Kidney capillary endothelial cell (primary cell): Measurements from ENCODE around the gene SLC22A1.
"Not testable (repeated sequence)": the region's sequence is repeated elsewhere in the genome, so short reads cannot be mapped to it uniquely, and the experiment has no call there.

Source experiments
- DNase-seq: peaks from one replicate; pipeline ENCODE4 v3.0.0-alpha.2; 2018; ENCODE audit warnings: low spot score

Gene SLC22A1

DNA sequence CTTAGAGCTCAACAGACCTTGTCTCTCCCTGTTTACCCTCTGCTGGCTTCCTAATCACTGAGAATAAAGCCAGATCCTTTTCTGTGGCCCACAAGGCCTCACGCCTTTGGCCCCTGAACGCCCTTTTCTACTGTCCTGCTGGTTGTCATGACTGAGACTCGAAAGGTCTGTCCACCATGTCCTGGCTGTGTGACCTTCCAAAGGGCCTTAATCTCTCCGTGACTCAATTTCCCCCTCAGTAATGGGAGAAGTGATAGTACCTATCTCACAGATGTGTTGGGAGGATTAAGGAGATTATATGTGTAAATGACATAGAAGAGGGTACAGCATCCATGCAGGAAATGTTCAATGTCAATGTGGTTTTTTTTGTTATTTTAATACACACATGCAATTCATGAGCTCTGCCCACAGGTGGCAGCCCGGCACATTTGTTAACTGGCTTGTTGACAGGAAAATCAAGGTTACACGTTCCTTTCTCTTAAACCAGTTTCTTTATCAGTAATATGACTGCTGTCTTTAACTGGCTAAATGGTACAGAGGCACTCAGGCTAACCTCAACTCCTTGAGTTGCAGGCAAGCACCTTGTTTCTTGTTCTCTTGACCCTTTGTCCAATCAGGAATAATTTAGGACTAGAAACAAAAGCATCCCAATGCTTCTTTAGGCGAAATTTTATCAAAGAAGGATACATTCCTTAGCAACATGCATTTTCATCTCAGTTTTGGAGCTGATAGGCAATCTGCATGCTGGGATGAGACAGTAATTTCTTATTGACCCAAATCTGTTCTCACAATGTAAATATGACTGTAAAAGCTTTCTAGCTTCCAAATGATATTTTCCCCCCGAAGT is 16.6 kb downstream of the SLC22A1 start:
- peak; percentile 52 for DNase-seq

DNA sequence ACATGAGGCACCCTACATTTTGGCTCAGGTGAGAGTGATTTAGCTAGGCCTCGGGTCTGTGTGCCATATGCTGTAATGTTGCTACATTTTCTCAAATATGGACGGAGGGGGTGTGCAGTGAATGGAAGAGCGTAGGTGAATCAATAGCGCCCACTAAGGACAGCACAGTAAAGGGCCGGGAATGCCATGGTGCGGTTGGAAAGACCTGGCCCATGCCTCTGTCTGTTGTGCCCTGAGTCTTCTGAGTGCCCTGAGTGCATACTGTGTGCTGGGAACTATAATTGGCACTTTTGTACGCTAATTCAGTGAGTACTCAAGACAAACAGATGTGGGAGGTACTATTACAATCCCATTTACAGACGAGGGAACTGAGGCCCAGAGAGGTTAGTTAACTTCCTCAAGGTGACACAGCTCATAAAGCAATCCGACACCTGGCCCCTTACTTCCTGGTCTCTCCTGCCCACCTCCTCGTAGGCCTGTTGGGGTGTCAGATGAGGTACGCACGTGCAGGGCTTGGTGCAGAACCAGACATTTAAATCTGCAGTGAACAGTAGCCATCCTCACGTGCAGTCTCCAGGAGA is 17.3 kb downstream of the SLC22A1 start:
- DNase-seq: no peak

DNA sequence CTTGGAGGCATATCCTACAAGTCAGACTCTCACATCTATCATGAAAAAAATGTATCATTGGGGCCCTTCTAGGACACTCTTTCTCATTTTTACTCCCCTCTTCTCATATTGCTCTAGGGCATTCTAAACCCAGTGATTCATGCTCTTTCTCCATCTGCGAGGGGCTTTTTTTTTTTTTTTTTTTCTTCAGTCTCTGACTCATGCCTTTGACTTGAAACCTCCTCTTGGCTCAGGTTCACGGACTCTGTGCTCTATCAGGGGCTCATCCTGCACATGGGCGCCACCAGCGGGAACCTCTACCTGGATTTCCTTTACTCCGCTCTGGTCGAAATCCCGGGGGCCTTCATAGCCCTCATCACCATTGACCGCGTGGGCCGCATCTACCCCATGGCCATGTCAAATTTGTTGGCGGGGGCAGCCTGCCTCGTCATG is 17.8 kb downstream of the SLC22A1 start:
- no peak for DNase-seq

GRCh38 chr6:160140493-160140892 is 18.9 kb downstream of the SLC22A1 start:
- DNase-seq: not testable (repeated sequence)

GRCh38 chr6:160141001-160141726 is 19.5 kb downstream of the SLC22A1 start:
- no peak for DNase-seq

DNA sequence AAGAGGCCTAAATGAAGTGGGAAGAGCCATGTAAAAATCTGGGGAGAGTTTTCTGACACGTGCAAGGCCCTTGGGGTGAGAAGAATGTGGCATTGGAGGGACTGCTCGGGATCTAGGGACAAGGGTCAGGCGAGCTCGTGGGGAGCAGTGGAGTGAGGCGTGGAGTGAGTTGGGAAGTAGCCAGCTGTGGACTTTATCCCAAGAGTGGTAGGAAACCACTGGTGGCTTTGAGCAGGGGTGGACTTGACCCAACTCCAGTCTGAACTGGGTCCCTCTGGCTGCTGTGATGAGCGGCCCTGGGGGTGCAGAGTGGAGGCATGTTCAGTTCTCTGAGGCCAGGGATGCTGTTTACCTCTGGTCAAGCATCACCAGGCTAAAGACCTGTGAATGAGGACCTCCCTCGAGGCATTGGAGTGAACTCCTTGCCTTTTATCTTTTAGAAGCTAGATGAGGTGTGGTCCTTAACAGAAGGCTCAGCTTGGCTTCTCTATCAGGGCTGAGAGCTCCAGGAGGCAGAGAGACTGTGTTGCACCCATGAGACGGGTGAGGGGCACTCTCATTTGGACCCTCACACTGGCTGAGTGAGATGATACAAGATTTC is 20.6 kb downstream of the SLC22A1 start:
- DNase-seq: no peak

GRCh38 chr6:160146454-160147145 is 25.0 kb downstream of the SLC22A1 start:
- DNase-seq: no peak

DNA sequence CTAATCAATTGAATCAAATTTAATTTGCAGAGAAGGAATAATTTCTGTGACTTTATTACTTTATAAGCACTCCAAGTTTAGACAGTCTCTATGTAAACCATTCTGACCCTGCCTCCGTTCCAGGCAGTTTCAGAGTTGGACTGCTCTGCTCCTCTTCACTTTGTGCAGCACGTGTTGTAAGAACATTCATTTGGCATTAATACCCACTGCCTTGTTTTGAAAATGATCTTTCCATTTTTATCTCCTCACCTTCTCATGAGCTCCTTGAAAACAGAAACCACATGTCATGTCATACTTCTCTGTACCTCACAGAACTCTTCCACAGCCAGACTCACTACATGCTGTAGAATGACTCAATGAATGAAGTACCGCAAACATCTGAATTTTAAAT is 25.5 kb downstream of the SLC22A1 start:
- DNase-seq: no peak

- DNase-seq: no peak
Measured at GRCh38 chr6:160154471-160154870, 32.9 kb downstream of the SLC22A1 start.

DNA sequence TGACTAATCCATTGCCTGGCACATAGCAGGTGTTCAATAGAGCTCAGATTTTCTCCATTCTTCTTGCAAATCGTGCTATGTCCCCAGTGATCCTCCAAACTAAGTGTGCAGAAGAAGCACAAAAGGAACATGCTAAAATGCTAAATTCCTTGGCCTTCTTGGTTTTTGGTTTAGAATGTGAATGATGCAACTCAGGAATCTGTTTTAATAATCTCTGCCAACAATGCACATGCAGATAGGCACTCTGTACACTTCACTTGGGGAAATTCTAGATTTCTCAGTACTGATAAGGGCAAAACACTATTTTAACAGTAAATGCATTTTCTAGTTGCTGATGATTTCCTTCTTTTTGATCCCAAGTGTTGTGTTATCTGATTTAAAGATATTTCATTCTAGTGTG is 35.2 kb downstream of the SLC22A1 start:
- DNase-seq: no peak

- DNase-seq: no peak
Measured at GRCh38 chr6:160160450-160160849, 38.8 kb downstream of the SLC22A1 start.

- DNase-seq: no peak
Measured at GRCh38 chr6:160160929-160161646, 39.5 kb downstream of the SLC22A1 start.

GRCh38 chr6:160161647-160161986 is 40.0 kb downstream of the SLC22A1 start:
- no peak for DNase-seq

DNA sequence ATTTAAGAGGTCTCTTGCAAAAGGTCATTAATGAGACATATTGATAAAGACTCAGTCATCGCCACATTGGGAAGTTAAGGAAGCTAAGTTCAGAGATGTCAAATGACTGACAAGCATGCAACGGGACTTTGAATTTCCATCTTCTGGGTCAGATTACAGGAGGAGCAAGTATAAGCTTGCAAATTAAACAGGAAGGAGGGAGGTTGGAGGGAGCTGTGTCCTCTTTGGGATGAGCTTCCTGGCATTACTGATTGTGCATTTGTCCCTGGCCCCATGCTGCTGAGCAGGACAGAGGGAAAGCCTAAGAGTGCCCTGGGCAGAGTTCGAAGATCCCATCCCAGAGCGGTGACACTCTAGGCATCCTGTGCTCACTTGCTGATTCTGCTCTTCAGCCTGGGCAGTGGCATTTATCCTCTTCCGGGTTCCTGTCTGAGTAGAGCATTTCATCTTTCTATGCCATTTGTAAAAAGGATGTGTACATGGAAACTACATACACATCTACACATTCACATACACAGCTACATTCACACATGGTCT is 40.5 kb downstream of the SLC22A1 start:
- DNase-seq: no peak

DNA sequence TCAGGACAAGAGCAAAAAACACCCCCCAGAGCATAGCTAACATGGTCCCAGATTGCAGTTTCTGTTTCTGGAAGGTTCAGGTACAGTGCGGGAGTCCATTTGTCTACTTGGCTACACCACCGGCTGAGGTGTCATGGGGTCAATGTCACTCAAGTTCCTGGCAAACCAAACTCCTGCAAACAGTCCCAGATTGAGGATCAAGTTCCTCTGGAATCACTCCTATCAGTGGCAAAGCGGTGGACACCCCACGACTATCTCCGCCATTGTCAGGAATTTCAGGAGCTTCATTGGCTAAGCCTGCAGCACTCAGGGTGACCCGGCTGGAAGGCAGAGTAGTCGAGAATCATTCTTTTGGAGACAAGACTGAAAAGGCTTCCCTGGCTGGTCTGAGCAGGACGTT is 41.8 kb downstream of the SLC22A1 start:
- DNase-seq: no peak

DNA sequence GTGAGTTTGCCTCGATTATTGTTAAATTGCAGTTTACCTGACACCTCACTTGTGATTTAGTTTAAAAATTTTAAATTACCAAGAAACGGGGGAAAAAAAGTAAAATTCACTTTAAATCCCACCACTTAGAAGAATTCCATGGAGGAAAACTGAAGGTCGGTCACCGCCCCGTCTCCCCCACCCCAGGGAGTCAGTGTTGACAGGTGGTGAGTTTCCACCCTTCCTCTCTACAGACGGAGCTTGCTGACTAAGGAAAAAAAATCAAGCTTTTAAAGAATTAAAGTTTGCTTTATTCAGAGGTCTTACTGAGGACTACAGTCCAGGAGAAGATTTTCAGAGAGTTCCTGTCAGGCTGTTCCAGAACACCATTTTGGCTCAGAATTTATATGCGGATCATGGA is 42.3 kb downstream of the SLC22A1 start:
- DNase-seq: no peak

DNA sequence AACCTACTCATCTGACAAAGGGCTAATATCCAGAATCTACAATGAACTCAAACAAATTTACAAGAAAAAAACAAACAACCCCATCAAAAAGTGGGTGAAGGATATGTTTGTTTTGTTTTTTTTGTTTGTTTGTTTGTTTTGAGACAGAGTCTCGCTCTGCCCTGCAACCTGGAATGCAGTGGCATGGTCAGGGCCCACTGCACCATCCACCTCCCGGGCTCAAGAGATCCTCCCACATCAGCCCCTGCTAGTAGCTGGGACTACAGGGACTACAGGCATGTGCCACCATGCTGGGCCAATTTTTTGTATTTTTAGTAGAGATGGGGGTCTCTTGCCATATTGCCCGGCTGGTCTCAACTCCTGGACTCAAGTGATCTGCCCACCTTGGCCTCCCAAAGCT is 44.3 kb downstream of the SLC22A1 start:
- not testable (repeated sequence) for DNase-seq

- no peak for DNase-seq
Measured at GRCh38 chr6:160167604-160168399, 46.2 kb downstream of the SLC22A1 start.

GRCh38 chr6:160170018-160170680 is 48.5 kb downstream of the SLC22A1 start:
- no peak for DNase-seq

DNA sequence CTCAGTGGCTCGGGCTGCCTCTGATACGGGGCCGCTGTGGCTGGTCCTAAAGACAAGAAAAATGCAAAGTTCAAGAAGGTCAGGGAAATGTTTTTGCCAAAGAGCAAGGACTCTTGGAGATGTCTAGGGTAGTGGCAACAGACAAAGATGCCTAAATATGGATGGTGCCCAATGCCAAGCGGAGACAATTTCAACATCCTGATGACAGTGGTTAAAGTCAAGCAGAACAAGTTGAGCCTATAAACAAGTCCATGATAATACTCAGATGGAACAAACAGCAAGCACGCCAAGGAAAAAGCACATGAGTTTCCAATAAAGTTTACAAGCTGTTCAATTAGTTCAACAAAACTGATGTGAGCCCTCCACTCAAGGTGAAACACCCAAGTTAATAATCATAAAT is 51.1 kb downstream of the SLC22A1 start:
- DNase-seq: no peak
